Erythroblast (primary cell): ENCODE results near the gene CHTF18.

Experiments used
- GATA1 ChIP-seq: IDR thresholded peaks from 2 replicates; pipeline ENCODE4 v1.6.1; 2011; ENCODE audit warnings: low read depth, mild to moderate bottlenecking, control low read depth, low read length, moderate library complexity
- POLR2A ChIP-seq: IDR thresholded peaks from 2 replicates; pipeline ENCODE4 v1.6.1; 2011; ENCODE audit warnings: mild to moderate bottlenecking, low read length

- TF ChIP-seq POLR2A: no peak
- TF ChIP-seq GATA1: no peak
These were observed 24.2 kb upstream of the CHTF18 start for GRCh38 chr16:764184-764750.
